DMS 273 (cell line): ENCODE measurements around the gene COL13A1.

Source experiments
- DNase-seq: peaks from one replicate; lab custom pipeline; 2025; ENCODE audit not compliant: unreplicated experiment; lab: John Stamatoyannopoulos, UW

The COL13A1 gene

GRCh38 chr10:69960988-69961880, 159.5 kb downstream of the COL13A1 start:
- peak; percentile 31 for DNase-seq

- no peak for DNase-seq
Observed at GRCh38 chr10:69961881-69962745, 160.4 kb downstream of the COL13A1 start.

GRCh38 chr10:69962746-69963135, 161.0 kb downstream of the COL13A1 start:
- DNase-seq: no peak

- DNase-seq: no peak
Observed at GRCh38 chr10:69963178-69963834, 161.6 kb downstream of the COL13A1 start.

GRCh38 chr10:69963835-69964710, 162.4 kb downstream of the COL13A1 start:
- DNase-seq: no peak

GRCh38 chr10:69965086-69965485, 163.4 kb downstream of the COL13A1 start:
- DNase-seq: peak; percentile 6

- DNase-seq: no peak
Observed at GRCh38 chr10:69965919-69966662, 164.4 kb downstream of the COL13A1 start.

GRCh38 chr10:69968830-69969229, 167.1 kb downstream of the COL13A1 start:
- peak; percentile 43 for DNase-seq

- no peak for DNase-seq
Observed at GRCh38 chr10:69969977-69970376, 168.3 kb downstream of the COL13A1 start.

- no peak for DNase-seq
Observed at GRCh38 chr10:69972981-69973397, 171.3 kb downstream of the COL13A1 start.

- no peak for DNase-seq
Observed at GRCh38 chr10:69973678-69974077, 172.0 kb downstream of the COL13A1 start.

- DNase-seq: no peak
Observed at GRCh38 chr10:69974551-69975155, 172.9 kb downstream of the COL13A1 start.

GRCh38 chr10:69976795-69977546, 175.3 kb downstream of the COL13A1 start:
- no peak for DNase-seq

- no peak for DNase-seq
Observed at GRCh38 chr10:69979174-69979573, 177.5 kb downstream of the COL13A1 start.

- no peak for DNase-seq
Observed at GRCh38 chr10:69980672-69981071, 179.0 kb downstream of the COL13A1 start.

GRCh38 chr10:69988094-69988493, 186.4 kb downstream of the COL13A1 start:
- no peak for DNase-seq

- no peak for DNase-seq
Observed at GRCh38 chr10:69991151-69991550, 189.4 kb downstream of the COL13A1 start.

- peak; percentile 35 for DNase-seq
Observed at GRCh38 chr10:69994262-69994661, 192.6 kb downstream of the COL13A1 start.

GRCh38 chr10:69996611-69997010, 194.9 kb downstream of the COL13A1 start:
- no peak for DNase-seq
